Liver (tissue), 3 donors: ENCODE data around the gene PM20D2.

Experiments used
- ATF3 ChIP-seq: IDR thresholded peaks from 2 replicates; pipeline ENCODE4 v1.6.1; 2016; ENCODE audit warnings: antibody characterized with exemption
- HNF4G ChIP-seq: IDR thresholded peaks from 2 replicates; pipeline ENCODE4 v1.6.1; 2016; ENCODE audit warnings: antibody characterized with exemption
- JUND ChIP-seq, 2 donors: IDR thresholded peaks; 2 replicates each; pipeline ENCODE4 v1.6.1; 2016; ENCODE audit warnings: antibody characterized with exemption in 2 of 2
- MAX ChIP-seq: IDR thresholded peaks from 2 replicates; pipeline ENCODE4 v1.6.1; 2016; ENCODE audit warnings: antibody characterized with exemption
- SP1 ChIP-seq: IDR thresholded peaks from 2 replicates; pipeline ENCODE4 v1.6.1; 2018; ENCODE audit warnings: antibody characterized with exemption, mild to moderate bottlenecking
- TAF1 ChIP-seq: conservative IDR thresholded peaks from 2 replicates; pipeline ENCODE4 v1.6.1; 2016; ENCODE audit warnings: antibody characterized with exemption, mild to moderate bottlenecking
- TF ChIP-seq, protein P1 (sequence below): fragments of 150-350 bp; IDR thresholded peaks from 2 replicates; pipeline ENCODE4 v1.5.1; 2017; ENCODE audit warnings: improper control_type of control experiment, low read depth, low read length; ENCODE audit not compliant: missing input control
- TF ChIP-seq, protein P2 (sequence below): IDR thresholded peaks from 2 replicates; pipeline ENCODE4 v1.6.1; 2016; ENCODE audit warnings: antibody characterized with exemption, mild to moderate bottlenecking
- donor health status: healthy.
- donor health status: healthy.

GRCh38 chr6:89194559-89194958, 48.7 kb downstream of the PM20D2 start:
- TF ChIP-seq, protein P1, sequence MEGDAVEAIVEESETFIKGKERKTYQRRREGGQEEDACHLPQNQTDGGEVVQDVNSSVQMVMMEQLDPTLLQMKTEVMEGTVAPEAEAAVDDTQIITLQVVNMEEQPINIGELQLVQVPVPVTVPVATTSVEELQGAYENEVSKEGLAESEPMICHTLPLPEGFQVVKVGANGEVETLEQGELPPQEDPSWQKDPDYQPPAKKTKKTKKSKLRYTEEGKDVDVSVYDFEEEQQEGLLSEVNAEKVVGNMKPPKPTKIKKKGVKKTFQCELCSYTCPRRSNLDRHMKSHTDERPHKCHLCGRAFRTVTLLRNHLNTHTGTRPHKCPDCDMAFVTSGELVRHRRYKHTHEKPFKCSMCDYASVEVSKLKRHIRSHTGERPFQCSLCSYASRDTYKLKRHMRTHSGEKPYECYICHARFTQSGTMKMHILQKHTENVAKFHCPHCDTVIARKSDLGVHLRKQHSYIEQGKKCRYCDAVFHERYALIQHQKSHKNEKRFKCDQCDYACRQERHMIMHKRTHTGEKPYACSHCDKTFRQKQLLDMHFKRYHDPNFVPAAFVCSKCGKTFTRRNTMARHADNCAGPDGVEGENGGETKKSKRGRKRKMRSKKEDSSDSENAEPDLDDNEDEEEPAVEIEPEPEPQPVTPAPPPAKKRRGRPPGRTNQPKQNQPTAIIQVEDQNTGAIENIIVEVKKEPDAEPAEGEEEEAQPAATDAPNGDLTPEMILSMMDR: no peak
- TF ChIP-seq MAX (no peak), JUND (IDR thresholded peaks at IDR 0.05) (no peak), SP1 (no peak), ATF3 (no peak), TAF1 (no peak), HNF4G (no peak)
- TF ChIP-seq, protein P2, sequence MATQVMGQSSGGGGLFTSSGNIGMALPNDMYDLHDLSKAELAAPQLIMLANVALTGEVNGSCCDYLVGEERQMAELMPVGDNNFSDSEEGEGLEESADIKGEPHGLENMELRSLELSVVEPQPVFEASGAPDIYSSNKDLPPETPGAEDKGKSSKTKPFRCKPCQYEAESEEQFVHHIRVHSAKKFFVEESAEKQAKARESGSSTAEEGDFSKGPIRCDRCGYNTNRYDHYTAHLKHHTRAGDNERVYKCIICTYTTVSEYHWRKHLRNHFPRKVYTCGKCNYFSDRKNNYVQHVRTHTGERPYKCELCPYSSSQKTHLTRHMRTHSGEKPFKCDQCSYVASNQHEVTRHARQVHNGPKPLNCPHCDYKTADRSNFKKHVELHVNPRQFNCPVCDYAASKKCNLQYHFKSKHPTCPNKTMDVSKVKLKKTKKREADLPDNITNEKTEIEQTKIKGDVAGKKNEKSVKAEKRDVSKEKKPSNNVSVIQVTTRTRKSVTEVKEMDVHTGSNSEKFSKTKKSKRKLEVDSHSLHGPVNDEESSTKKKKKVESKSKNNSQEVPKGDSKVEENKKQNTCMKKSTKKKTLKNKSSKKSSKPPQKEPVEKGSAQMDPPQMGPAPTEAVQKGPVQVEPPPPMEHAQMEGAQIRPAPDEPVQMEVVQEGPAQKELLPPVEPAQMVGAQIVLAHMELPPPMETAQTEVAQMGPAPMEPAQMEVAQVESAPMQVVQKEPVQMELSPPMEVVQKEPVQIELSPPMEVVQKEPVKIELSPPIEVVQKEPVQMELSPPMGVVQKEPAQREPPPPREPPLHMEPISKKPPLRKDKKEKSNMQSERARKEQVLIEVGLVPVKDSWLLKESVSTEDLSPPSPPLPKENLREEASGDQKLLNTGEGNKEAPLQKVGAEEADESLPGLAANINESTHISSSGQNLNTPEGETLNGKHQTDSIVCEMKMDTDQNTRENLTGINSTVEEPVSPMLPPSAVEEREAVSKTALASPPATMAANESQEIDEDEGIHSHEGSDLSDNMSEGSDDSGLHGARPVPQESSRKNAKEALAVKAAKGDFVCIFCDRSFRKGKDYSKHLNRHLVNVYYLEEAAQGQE: no peak
